Choroid plexus epithelial cell (primary cell): ENCODE data around the gene ACTR10.
A peak's percentile ranks its signal among the peaks of the same experiment; 100 is the strongest.

Experiments
- DNase-seq: peaks from one replicate; pipeline ENCODE4 v3.0.0-alpha.2; 2010; ENCODE audit warnings: low read depth
- H3K4me3 ChIP-seq: 2 replicates; pipeline ENCODE4 v1.5.1; 2011; ENCODE audit warnings: low read depth, mild to moderate bottlenecking, control low read depth, low read length, moderate library complexity
- TF ChIP-seq, protein P1 (sequence below): conservative IDR thresholded peaks from 2 replicates; pipeline ENCODE4 v1.5.1; 2011; ENCODE audit warnings: low read depth, mild to moderate bottlenecking, control low read depth, inconsistent platforms, low read length, moderate library complexity

Gene ACTR10

DNA sequence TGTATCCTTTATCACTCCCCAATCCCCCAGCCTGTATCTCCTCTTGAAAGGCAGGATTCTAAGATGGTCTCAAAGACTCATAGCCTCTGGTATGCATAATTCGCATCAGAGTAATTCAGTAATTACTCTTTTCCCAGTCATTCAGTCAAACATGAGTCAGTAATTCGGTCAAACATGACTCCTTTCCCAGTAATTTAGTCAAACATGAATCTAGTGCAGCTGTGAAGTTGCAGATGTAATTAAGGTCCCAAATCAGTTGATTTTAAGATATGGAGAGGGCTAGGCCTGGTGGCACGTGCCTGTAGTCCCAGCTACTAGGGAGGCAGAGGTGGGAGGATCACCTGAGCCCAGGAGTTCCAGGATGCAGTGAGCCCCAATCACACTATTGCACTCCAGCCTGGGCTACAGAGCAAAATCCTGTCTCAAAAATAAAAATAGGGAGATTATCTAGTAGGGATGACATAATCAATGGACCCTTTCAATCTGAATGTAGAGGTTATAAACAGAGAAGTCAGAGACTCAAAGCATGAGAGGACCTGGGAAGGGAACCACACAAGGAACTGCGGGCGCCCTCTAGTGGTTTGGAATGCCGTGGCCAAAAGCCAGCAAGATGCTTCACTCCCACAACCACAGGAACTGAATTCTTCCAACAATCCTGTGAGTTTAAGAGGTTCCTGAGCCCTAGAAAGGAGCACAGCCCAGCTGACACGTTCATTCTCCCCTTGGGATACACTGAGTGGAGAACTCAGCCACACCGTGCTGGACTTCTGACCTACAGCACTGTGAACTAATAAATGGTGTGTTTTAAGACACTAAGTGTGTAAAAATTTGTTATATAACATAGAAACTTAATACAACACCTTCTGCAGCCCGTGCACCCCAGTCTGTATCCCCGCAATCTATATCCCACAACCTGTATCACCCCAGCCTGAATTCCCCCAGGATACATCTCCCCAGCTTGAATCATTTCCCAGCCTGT lies 33.7 kb upstream of the ACTR10 start:
- H3K4me3 ChIP-seq, result no peak overlapping the region
- TF ChIP-seq, protein P1, sequence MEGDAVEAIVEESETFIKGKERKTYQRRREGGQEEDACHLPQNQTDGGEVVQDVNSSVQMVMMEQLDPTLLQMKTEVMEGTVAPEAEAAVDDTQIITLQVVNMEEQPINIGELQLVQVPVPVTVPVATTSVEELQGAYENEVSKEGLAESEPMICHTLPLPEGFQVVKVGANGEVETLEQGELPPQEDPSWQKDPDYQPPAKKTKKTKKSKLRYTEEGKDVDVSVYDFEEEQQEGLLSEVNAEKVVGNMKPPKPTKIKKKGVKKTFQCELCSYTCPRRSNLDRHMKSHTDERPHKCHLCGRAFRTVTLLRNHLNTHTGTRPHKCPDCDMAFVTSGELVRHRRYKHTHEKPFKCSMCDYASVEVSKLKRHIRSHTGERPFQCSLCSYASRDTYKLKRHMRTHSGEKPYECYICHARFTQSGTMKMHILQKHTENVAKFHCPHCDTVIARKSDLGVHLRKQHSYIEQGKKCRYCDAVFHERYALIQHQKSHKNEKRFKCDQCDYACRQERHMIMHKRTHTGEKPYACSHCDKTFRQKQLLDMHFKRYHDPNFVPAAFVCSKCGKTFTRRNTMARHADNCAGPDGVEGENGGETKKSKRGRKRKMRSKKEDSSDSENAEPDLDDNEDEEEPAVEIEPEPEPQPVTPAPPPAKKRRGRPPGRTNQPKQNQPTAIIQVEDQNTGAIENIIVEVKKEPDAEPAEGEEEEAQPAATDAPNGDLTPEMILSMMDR, result peak; percentile 96
- peak; percentile 90 for DNase-seq

DNA sequence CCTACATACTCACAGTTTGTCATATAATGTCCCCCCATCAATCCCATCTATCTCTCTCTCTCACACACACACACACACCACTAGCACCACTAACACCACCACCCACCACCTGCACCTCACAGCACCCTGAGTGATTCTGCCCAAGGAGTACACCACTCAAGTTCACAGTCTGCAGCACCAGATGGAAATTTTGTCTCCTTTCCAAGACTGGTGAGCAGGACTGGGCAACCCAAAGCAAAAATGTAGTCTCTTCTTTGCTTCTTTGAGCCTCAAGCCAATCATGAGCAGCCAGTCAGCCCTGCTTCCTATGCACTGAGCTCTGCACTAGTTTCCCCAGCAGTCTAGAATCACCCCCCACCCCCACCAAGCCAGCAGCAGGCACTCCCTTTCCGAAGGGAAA lies 32.9 kb upstream of the ACTR10 start:
- no peak overlapping the region for H3K4me3 ChIP-seq

DNA sequence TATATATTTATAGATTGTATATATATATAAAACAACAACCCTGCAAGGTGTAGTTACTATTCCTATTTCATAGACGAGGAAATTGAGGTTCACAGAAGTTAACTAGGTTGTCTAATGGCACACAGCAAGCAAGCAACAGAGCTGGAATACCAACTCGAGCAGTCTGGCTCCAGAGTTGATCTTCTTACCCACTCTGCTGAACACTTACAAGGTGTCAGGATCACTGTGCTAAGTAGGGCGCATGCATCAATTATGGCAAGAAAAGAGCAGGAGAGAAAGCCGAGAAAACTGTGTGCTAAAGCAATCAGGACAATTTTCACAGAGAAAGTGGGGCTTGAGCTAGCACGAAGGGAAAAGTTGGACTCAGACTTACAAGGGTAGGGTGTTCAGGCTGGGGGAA lies 32.1 kb upstream of the ACTR10 start:
- TF ChIP-seq, protein P1, result no peak
- no peak overlapping the region for H3K4me3 ChIP-seq
- DNase-seq, result no peak

More for the DNA sequence above, 32.9 kb upstream of the ACTR10 start:
- TF ChIP-seq, protein P1, result no peak
- no peak for DNase-seq

DNA sequence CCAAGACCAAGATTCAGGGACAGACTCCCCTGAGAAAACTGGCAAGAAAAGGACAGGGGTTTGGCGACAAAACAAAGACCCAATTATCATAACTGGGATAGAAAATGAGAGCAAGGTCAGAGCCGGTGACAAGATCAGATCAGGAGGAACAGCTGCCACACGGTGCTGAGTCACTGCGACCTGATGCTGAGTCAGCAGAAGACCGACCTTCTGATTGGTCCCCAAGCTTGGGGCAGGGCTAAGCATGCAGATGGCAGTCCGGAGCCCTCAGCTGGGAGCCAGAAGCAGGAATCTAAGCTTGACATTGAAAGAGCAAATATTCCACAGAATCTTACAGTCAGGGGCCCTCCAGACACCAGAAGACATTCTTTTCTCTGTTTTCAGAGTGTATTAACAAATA lies 28.9 kb upstream of the ACTR10 start:
- peak; percentile 92 for DNase-seq
- TF ChIP-seq, protein P1, result no peak
- H3K4me3 ChIP-seq, result no peak overlapping the region

DNA sequence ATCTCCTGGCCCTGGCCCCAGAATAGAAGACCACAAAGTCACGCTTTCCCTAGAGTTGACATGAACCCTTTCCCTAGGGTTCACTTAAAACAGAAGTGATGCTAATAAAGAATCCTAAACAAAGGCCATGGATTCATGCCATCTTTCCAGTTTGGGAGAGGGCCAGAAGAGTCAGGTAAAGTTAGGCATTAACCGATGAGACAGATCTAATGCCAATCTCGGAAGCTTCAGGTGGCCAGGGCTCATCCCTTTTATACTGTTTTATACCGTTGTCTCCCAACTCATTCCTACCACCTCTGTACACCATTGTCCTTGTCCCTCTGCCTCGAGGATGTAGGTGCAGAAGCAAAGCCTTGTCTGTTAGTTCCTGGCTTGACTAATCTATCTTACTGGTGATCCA lies 22.8 kb upstream of the ACTR10 start:
- DNase-seq, result no peak
- TF ChIP-seq, protein P1, result no peak
- no peak overlapping the region for H3K4me3 ChIP-seq

DNA sequence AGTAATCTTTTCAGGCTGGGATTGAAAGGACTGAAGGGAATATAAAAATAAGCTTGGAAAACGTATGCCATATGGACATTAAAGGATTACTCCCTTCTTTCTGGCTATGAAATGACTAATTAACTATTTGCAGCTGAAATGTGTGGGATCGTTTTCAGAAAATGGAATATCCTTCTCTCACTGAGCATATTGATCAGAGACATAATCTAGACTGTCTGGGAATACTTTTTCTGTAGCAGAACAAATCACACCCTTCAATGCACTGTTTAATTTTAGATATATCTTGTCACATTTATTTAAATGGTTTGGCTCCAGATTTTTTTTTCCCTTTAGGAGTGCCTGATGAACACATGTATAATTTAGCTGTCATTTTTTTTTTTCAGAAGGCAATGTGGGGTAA lies 10.8 kb upstream of the ACTR10 start:
- DNase-seq, result no peak
- TF ChIP-seq, protein P1, result no peak
- no peak overlapping the region for H3K4me3 ChIP-seq
